HL-60 (cell line): ENCODE measurements around the gene BEND3.

Experiments used
- CTCF ChIP-seq: IDR thresholded peaks from one replicate; pipeline ENCODE4 v1.5.1; 2011; ENCODE audit warnings: low read length, control low read depth, inconsistent platforms; ENCODE audit not compliant: insufficient read depth
- GABPA ChIP-seq: IDR thresholded peaks from 2 replicates; pipeline ENCODE4 v1.6.1; 2012; ENCODE audit warnings: low read depth
- POLR2AphosphoS5 ChIP-seq: IDR thresholded peaks from 2 replicates; pipeline ENCODE4 v1.6.1; 2012; ENCODE audit warnings: low read depth
- SPI1 ChIP-seq: IDR thresholded peaks from 2 replicates; pipeline ENCODE4 v1.6.1; 2012; ENCODE audit warnings: low read depth, mild to moderate bottlenecking, borderline replicate concordance
- TF ChIP-seq, protein P1 (sequence below): IDR thresholded peaks from 2 replicates; pipeline ENCODE4 v1.6.1; 2012; ENCODE audit warnings: low read depth; ENCODE audit not compliant: insufficient replicate concordance

DNA sequence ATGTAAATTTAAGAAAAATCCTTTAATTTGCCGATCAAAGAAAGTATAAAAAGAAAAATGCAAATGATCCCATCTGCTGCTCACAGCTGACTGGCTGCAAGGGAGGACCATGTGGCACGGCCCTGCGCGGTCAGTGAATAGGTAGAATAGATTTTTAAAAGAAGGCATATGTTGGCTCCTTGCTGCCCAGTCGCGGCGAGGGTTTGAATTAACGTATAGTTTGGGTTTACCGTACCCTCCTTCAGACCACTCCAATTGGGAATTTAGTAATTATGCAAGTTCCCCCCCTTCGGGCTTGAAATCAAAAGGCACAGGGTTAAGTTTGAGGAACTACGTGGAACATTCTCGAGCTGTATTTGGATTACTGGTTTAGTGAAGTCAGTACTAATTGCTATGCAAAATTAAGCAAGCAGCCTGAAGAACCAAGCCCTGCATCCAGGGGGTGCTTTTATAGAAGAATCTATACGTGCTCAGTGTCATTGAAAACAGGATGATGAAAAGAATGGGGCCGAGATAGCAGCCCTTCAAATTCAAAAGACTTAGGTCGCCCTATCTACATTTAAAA is 1.1 kb upstream of the BEND3 start:
- TF ChIP-seq CTCF: no peak
- peak; percentile 36; the same call in 1 of the 2 replicates for TF ChIP-seq SPI1
- no peak; the same call in none of the 2 replicates for TF ChIP-seq POLR2AphosphoS5
- TF ChIP-seq, protein P1, sequence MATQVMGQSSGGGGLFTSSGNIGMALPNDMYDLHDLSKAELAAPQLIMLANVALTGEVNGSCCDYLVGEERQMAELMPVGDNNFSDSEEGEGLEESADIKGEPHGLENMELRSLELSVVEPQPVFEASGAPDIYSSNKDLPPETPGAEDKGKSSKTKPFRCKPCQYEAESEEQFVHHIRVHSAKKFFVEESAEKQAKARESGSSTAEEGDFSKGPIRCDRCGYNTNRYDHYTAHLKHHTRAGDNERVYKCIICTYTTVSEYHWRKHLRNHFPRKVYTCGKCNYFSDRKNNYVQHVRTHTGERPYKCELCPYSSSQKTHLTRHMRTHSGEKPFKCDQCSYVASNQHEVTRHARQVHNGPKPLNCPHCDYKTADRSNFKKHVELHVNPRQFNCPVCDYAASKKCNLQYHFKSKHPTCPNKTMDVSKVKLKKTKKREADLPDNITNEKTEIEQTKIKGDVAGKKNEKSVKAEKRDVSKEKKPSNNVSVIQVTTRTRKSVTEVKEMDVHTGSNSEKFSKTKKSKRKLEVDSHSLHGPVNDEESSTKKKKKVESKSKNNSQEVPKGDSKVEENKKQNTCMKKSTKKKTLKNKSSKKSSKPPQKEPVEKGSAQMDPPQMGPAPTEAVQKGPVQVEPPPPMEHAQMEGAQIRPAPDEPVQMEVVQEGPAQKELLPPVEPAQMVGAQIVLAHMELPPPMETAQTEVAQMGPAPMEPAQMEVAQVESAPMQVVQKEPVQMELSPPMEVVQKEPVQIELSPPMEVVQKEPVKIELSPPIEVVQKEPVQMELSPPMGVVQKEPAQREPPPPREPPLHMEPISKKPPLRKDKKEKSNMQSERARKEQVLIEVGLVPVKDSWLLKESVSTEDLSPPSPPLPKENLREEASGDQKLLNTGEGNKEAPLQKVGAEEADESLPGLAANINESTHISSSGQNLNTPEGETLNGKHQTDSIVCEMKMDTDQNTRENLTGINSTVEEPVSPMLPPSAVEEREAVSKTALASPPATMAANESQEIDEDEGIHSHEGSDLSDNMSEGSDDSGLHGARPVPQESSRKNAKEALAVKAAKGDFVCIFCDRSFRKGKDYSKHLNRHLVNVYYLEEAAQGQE: peak; percentile 7
- no peak for TF ChIP-seq GABPA
